ENCODE data around the gene CENPA. TPM values are rescaled to one million over a fixed set of nuclear protein-coding genes. Genes with fewer than 3 reads are reported as not detected.
A peak's percentile ranks its signal among the peaks of the same experiment; 100 is the strongest.

The CENPA gene
- total RNA-seq, 1 donor from 2014 or later, result 55.0 TPM

DNA sequence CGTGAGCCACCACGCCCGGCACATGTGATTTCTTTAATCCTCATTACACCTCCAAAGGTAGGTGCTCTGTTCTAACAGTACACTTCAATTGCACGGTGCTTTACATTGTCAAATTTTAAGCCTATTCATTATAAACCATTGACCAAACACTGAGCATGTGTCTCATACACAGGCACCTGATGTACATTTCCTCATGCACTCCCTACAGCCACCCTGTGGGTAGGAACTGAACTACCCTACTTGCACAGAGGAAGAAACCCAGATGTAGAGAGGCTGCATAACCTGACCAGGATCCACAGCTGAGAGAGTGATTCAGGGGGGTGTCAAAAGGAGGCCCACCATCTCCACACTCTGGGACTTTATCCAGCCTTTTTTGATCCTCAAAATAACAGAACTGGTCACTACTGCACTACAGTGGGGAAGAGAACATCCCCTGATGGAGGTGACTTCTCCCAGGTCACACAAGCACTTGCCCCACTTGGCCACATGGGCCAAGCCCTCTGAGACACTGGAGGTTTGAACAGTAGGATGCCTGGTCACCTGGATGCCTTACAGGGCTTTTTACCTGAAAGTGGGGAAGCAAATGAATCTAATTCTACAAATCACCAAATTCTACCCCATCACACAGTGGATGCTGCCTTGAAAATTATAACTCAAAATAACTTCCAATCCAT lies 55.2 kb downstream of the CENPA start:
- Mint-ChIP-seq H3K27ac (no peak overlapping the region), H3K36me3 (no peaks in the 10 kb centered on the region), H3K9me3 (no peaks in the 10 kb centered on the region), H3K27me3 (ENCODE audit: insufficient read depth, low read depth) (peaks cover 10% of the 10 kb centered on the region), H3K4me3 (no peak overlapping the region), H3K4me1 (peaks cover 9% of the 10 kb centered on the region)
- no peak overlapping the region for H3K4me3 ChIP-seq
- DNase-seq (ENCODE audit: low spot score), result no peak
- H2AFZ ChIP-seq (replicated peaks), result no peak overlapping the region
- H4K20me1 ChIP-seq (ENCODE audit: low read depth), result peaks cover 8% of the 10 kb centered on the region
- H3K4me2 ChIP-seq, result no peak overlapping the region
- no peaks in the 10 kb centered on the region for H3K4me1 ChIP-seq
- H3K27ac ChIP-seq, result no peak overlapping the region
- peaks cover 56% of the 10 kb centered on the region for H3K27me3 ChIP-seq
- H3K9me3 ChIP-seq (ENCODE audit: low read depth), result no peaks in the 10 kb centered on the region
- H3F3A ChIP-seq (ENCODE audit: low read depth), result no peaks in the 10 kb centered on the region
- TF ChIP-seq, protein P1, sequence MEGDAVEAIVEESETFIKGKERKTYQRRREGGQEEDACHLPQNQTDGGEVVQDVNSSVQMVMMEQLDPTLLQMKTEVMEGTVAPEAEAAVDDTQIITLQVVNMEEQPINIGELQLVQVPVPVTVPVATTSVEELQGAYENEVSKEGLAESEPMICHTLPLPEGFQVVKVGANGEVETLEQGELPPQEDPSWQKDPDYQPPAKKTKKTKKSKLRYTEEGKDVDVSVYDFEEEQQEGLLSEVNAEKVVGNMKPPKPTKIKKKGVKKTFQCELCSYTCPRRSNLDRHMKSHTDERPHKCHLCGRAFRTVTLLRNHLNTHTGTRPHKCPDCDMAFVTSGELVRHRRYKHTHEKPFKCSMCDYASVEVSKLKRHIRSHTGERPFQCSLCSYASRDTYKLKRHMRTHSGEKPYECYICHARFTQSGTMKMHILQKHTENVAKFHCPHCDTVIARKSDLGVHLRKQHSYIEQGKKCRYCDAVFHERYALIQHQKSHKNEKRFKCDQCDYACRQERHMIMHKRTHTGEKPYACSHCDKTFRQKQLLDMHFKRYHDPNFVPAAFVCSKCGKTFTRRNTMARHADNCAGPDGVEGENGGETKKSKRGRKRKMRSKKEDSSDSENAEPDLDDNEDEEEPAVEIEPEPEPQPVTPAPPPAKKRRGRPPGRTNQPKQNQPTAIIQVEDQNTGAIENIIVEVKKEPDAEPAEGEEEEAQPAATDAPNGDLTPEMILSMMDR (IDR thresholded peaks at IDR 0.05), result peak; percentile 18
- TF ChIP-seq EZH2 (IDR thresholded peaks at IDR 0.05) (no peak), EZH2phosphoT487 (IDR thresholded peaks at IDR 0.05) (no peak)
- no peaks in the 10 kb centered on the region for H3K79me2 ChIP-seq (ENCODE audit: low read depth)
- H3K9ac ChIP-seq, result no peak overlapping the region
- no peaks in the 10 kb centered on the region for H3K36me3 ChIP-seq

DNA sequence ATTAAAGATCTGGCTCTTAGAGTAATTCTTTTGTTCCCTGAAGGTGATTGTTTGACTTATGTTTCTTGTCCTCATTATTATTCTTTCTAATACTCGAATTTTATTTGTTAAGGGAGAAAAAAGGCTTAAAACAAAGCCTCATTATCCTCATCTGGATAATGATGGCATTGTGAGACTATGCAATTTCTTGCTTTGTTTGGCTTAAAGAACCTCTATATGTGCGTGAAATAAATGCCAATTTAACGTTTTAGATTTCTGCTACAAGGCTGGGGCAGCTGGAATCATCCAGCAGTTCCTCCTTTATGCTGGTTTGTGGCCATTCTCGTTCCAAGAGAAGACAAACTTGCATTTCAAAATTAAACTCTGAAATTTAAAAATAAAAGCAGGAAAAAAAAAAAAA lies 57.2 kb downstream of the CENPA start:
- Histone ChIP-seq H3F3A (ENCODE audit: low read depth) (peaks cover 12% of the 10 kb centered on the region), H3K9ac (no peak overlapping the region), H3K79me2 (ENCODE audit: low read depth) (peaks cover under 1% of the 10 kb centered on the region), H3K36me3 (no peaks in the 10 kb centered on the region), H3K9me3 (ENCODE audit: low read depth) (no peaks in the 10 kb centered on the region), H3K4me3 (no peak overlapping the region), H3K4me1 (peaks cover 9% of the 10 kb centered on the region), H3K27me3 (peaks cover 46% of the 10 kb centered on the region), H4K20me1 (ENCODE audit: low read depth) (peaks cover 3% of the 10 kb centered on the region), H2AFZ (replicated peaks) (no peak overlapping the region), H3K4me2 (no peak overlapping the region), H3K27ac (no peak overlapping the region)
- no peak for DNase-seq (ENCODE audit: low spot score)
- TF ChIP-seq EZH2 (IDR thresholded peaks at IDR 0.05), result no peak
- no peak for TF ChIP-seq EZH2phosphoT487 (IDR thresholded peaks at IDR 0.05)
- TF ChIP-seq, protein P1 (IDR thresholded peaks at IDR 0.05), result no peak
- Mint-ChIP-seq H3K4me1 (peaks cover 19% of the 10 kb centered on the region), H3K27ac (no peak overlapping the region), H3K27me3 (ENCODE audit: insufficient read depth, low read depth) (peaks cover 13% of the 10 kb centered on the region), H3K4me3 (no peak overlapping the region), H3K36me3 (no peaks in the 10 kb centered on the region), H3K9me3 (no peaks in the 10 kb centered on the region)

Other genes starting within 250 kb of the CENPA start
- gene CIB4, start 144.7 kb upstream of the CENPA start, total RNA-seq (ENCODE audit: low replicate concordance), result not detected in 2 replicates
- gene KCNK3, start 93.3 kb upstream of the CENPA start, total RNA-seq (ENCODE audit: low replicate concordance), result not detected in 2 replicates
- 5.6 and 11.6 TPM in 2 replicates for gene SLC35F6, start 21.8 kb upstream of the CENPA start, total RNA-seq (ENCODE audit: low replicate concordance)
- gene DPYSL5, start 62.1 kb downstream of the CENPA start, total RNA-seq (ENCODE audit: low replicate concordance), result 46.3 and 93.5 TPM in 2 replicates
- gene MAPRE3, start 184.6 kb downstream of the CENPA start, total RNA-seq (ENCODE audit: low replicate concordance), result 3.1 and 6.2 TPM in 2 replicates
- gene TMEM214, start 246.9 kb downstream of the CENPA start, total RNA-seq (ENCODE audit: low replicate concordance), result 18.1 and 26.1 TPM in 2 replicates

Data from neural progenitor cell (in vitro differentiated cells).